Measurements from ENCODE around the gene VPS45.

The VPS45 gene

GRCh38 chr1:150173141-150173585, 105.6 kb downstream of the VPS45 start:
- TF ChIP-seq, protein P1, sequence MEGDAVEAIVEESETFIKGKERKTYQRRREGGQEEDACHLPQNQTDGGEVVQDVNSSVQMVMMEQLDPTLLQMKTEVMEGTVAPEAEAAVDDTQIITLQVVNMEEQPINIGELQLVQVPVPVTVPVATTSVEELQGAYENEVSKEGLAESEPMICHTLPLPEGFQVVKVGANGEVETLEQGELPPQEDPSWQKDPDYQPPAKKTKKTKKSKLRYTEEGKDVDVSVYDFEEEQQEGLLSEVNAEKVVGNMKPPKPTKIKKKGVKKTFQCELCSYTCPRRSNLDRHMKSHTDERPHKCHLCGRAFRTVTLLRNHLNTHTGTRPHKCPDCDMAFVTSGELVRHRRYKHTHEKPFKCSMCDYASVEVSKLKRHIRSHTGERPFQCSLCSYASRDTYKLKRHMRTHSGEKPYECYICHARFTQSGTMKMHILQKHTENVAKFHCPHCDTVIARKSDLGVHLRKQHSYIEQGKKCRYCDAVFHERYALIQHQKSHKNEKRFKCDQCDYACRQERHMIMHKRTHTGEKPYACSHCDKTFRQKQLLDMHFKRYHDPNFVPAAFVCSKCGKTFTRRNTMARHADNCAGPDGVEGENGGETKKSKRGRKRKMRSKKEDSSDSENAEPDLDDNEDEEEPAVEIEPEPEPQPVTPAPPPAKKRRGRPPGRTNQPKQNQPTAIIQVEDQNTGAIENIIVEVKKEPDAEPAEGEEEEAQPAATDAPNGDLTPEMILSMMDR (IDR thresholded peaks at IDR 0.05; ENCODE audit: control insufficient read depth, extremely low read depth, insufficient read depth), result no peak
- DNase-seq (ENCODE audit: low read depth), result no peak
- no peak overlapping the region for H3K4me3 ChIP-seq (ENCODE audit: low read depth, low read length)

GRCh38 chr1:150176593-150176992, 109.0 kb downstream of the VPS45 start:
- H3K4me3 ChIP-seq (ENCODE audit: low read depth, low read length), result no peak overlapping the region
- DNase-seq (ENCODE audit: low read depth), result no peak
- TF ChIP-seq, protein P1 (IDR thresholded peaks at IDR 0.05; ENCODE audit: control insufficient read depth, extremely low read depth, insufficient read depth), result no peak

- TF ChIP-seq, protein P1 (IDR thresholded peaks at IDR 0.05; ENCODE audit: control insufficient read depth, extremely low read depth, insufficient read depth), result no peak
- H3K4me3 ChIP-seq (ENCODE audit: low read depth, low read length), result no peak overlapping the region
- no peak for DNase-seq (ENCODE audit: low read depth)
These were observed 111.0 kb downstream of the VPS45 start for GRCh38 chr1:150178548-150178947.

- no peak overlapping the region for H3K4me3 ChIP-seq (ENCODE audit: low read depth, low read length)
- no peak for DNase-seq (ENCODE audit: low read depth)
- TF ChIP-seq, protein P1 (IDR thresholded peaks at IDR 0.05; ENCODE audit: control insufficient read depth, extremely low read depth, insufficient read depth), result no peak
These were observed 112.3 kb downstream of the VPS45 start for GRCh38 chr1:150179867-150180266.

GRCh38 chr1:150180474-150180873, 112.9 kb downstream of the VPS45 start:
- DNase-seq (ENCODE audit: low read depth), result no peak
- H3K4me3 ChIP-seq (ENCODE audit: low read depth, low read length), result no peak overlapping the region
- TF ChIP-seq, protein P1 (IDR thresholded peaks at IDR 0.05; ENCODE audit: control insufficient read depth, extremely low read depth, insufficient read depth), result no peak

DNA sequence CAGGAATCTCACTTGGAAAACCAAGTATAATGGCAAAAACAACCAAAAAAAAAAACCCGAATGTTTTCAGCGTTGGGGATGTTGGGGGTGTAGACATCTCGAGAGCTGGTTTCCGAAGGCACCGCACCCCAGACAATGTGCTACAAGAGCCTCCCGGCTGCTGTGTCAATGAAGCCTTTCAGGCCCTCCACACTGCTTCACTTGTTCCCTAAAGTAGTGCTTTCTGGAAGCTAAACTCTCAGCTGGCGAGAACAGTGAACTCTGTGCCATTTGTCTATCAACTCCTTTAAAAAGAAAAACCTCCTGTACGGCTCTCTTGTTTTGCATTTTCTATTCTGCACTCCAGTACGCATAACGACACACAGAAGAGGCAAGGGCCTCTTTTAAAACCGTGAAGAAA, 114.7 kb downstream of the VPS45 start:
- TF ChIP-seq, protein P1 (IDR thresholded peaks at IDR 0.05; ENCODE audit: control insufficient read depth, extremely low read depth, insufficient read depth), result no peak
- no peak overlapping the region for H3K4me3 ChIP-seq (ENCODE audit: low read depth, low read length)

GRCh38 chr1:150183061-150183460, 115.5 kb downstream of the VPS45 start:
- no peak for DNase-seq (ENCODE audit: low read depth)
- TF ChIP-seq, protein P1 (IDR thresholded peaks at IDR 0.05; ENCODE audit: control insufficient read depth, extremely low read depth, insufficient read depth), result no peak
- H3K4me3 ChIP-seq (ENCODE audit: low read depth, low read length), result no peak overlapping the region

More for the DNA sequence above, 114.7 kb downstream of the VPS45 start:
- no peak for DNase-seq (ENCODE audit: low read depth)
